Measurements from ENCODE around the gene GGT6. TPM values are rescaled to one million over a fixed set of nuclear protein-coding genes. Genes with fewer than 3 reads are reported as not detected.
"Not testable (repeated sequence)": the region's sequence is repeated elsewhere in the genome, so short reads cannot be mapped to it uniquely, and the experiment has no call there.

Gene GGT6
- total RNA-seq, 1 donor from 2014 or later: not detected

- H3K27me3 ChIP-seq: no peaks in the 10 kb centered on the region
Observed at GRCh38 chr17:4599505-4600281, 39.3 kb upstream of the GGT6 start.

GRCh38 chr17:4598776-4599504, 38.6 kb upstream of the GGT6 start:
- intact Hi-C loops (cut with DNase I): no loop called here
- Histone ChIP-seq H3K4me3 (no peak overlapping the region), H3K4me1 (no peaks in the 10 kb centered on the region), H3K9me3 (no peaks in the 10 kb centered on the region), H3K27ac (no peak overlapping the region), H3K36me3 (no peaks in the 10 kb centered on the region), H3K27me3 (no peaks in the 10 kb centered on the region)
- TF ChIP-seq, protein P1, sequence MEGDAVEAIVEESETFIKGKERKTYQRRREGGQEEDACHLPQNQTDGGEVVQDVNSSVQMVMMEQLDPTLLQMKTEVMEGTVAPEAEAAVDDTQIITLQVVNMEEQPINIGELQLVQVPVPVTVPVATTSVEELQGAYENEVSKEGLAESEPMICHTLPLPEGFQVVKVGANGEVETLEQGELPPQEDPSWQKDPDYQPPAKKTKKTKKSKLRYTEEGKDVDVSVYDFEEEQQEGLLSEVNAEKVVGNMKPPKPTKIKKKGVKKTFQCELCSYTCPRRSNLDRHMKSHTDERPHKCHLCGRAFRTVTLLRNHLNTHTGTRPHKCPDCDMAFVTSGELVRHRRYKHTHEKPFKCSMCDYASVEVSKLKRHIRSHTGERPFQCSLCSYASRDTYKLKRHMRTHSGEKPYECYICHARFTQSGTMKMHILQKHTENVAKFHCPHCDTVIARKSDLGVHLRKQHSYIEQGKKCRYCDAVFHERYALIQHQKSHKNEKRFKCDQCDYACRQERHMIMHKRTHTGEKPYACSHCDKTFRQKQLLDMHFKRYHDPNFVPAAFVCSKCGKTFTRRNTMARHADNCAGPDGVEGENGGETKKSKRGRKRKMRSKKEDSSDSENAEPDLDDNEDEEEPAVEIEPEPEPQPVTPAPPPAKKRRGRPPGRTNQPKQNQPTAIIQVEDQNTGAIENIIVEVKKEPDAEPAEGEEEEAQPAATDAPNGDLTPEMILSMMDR (IDR thresholded peaks at IDR 0.05): no peak
- no peak for DNase-seq (ENCODE audit: low spot score in 2 of 2)

More at GRCh38 chr17:4599505-4600281, 39.3 kb upstream of the GGT6 start:
- Histone ChIP-seq H3K27ac (no peak overlapping the region), H3K36me3 (no peaks in the 10 kb centered on the region), H3K9me3 (no peaks in the 10 kb centered on the region), H3K4me3 (no peak overlapping the region), H3K4me1 (no peaks in the 10 kb centered on the region)
- TF ChIP-seq, protein P1 (IDR thresholded peaks at IDR 0.05): no peak
- no peak for DNase-seq (ENCODE audit: low spot score in 2 of 2)
- intact Hi-C loops (cut with DNase I): no loop called here

- TF ChIP-seq, protein P1 (IDR thresholded peaks at IDR 0.05): no peak
- Histone ChIP-seq H3K27me3 (no peaks in the 10 kb centered on the region), H3K4me1 (no peaks in the 10 kb centered on the region), H3K27ac (no peak overlapping the region), H3K4me3 (no peak overlapping the region), H3K9me3 (no peaks in the 10 kb centered on the region), H3K36me3 (no peaks in the 10 kb centered on the region)
- DNase-seq (ENCODE audit: low spot score in 2 of 2): no peak
- intact Hi-C loops (cut with DNase I): no loop called here
Observed at GRCh38 chr17:4597975-4598374, 37.6 kb upstream of the GGT6 start.

DNA sequence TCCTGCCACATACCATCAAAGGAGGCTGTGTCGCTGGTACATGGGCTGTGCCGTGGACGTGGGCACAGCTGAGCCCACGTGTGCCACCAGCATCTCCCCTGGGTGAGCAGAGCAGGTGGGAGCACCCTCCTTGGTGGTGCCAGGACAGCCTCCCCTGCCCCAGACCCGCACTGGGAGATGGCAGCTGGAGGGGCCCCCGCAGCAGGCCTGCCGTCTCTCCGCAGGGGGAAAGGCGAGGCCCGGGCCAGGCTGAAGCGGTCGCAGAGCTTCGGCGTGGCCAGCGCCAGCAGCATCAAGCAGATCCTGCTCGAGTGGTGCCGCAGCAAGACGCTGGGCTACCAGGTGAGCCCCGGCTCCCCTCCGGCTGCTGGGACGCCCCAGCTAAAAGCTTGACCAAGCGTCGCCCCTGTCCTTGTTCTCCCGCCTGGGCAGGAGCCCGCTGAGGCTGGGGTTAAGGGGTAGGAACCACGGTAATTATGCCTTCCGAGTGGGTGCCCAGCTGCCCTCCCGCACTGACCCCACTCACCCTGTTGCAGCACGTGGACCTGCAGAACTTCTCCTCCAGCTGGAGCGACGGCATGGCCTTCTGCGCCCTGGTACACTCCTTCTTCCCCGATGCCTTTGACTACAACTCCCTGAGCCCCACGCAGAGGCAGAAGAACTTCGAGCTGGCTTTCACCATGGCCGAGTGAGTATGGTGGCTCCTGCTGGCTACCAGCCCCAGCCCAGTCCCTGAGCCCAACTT, 36.4 kb upstream of the GGT6 start:
- TF ChIP-seq, protein P1 (IDR thresholded peaks at IDR 0.05): no peak
- Histone ChIP-seq H3K27ac (no peak overlapping the region), H3K9me3 (no peaks in the 10 kb centered on the region), H3K4me3 (no peak overlapping the region), H3K27me3 (no peaks in the 10 kb centered on the region), H3K4me1 (no peaks in the 10 kb centered on the region), H3K36me3 (no peaks in the 10 kb centered on the region)
- no peak for DNase-seq (ENCODE audit: low spot score in 2 of 2)
- intact Hi-C loops (cut with DNase I): no loop called here

DNA sequence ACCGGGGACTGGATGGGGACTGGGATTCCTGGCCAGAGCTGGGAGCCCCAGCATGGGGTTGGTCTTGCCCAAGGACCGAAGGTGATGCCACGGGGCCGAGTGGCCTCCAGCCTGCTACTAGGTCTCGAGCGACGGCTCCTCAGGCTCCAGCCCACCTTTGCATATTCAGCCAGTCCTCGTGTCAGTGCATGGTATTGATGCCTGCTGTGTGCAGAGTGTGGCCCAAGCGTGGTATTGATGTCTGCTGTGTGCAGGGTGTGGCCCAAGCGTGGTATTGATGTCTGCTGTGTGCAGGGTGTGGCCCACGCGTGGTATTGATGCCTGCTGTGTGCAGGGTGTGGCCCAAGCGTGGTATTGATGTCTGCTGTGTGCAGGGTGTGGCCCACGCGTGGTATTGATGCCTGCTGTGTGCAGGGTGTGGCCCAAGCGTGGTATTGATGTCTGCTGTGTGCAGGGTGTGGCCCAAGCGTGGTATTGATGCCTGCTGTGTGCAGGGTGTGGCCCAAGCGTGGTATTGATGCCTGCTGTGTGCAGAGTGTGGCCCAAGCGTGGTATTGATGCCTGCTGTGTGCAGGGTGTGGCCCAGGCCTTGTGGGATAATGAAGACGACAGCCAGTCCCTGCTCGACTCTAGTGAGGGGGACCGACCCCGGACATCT, 35.4 kb upstream of the GGT6 start:
- DNase-seq (ENCODE audit: low spot score in 2 of 2); intact Hi-C loops (cut with DNase I); H3K27me3 ChIP-seq; H3K4me1 ChIP-seq; H3K9me3 ChIP-seq; H3K4me3 ChIP-seq; H3K27ac ChIP-seq; H3K36me3 ChIP-seq: not testable (repeated sequence)

All from ascending aorta (tissue), 2 donors.